T-helper 9 cell (primary cell): ENCODE data around the gene CACNA1C.

Experiments
- DNase-seq: peaks from one replicate; pipeline ENCODE4 v3.0.0-alpha.2; 2020

Gene CACNA1C

GRCh38 chr12:2378835-2379330, 326.1 kb downstream of the CACNA1C start:
- no peak for DNase-seq

GRCh38 chr12:2380946-2381345, 328.2 kb downstream of the CACNA1C start:
- no peak for DNase-seq

- no peak for DNase-seq
Measured at GRCh38 chr12:2382370-2383155, 329.8 kb downstream of the CACNA1C start.

GRCh38 chr12:2383325-2384028, 330.7 kb downstream of the CACNA1C start:
- no peak for DNase-seq

GRCh38 chr12:2384029-2384386, 331.2 kb downstream of the CACNA1C start:
- no peak for DNase-seq

GRCh38 chr12:2384533-2385351, 332.0 kb downstream of the CACNA1C start:
- DNase-seq, result no peak

GRCh38 chr12:2385529-2385928, 332.7 kb downstream of the CACNA1C start:
- no peak for DNase-seq

- no peak for DNase-seq
Measured at GRCh38 chr12:2386566-2386965, 333.8 kb downstream of the CACNA1C start.

- no peak for DNase-seq
Measured at GRCh38 chr12:2387103-2387834, 334.5 kb downstream of the CACNA1C start.

GRCh38 chr12:2389079-2389790, 336.4 kb downstream of the CACNA1C start:
- no peak for DNase-seq

- no peak for DNase-seq
Measured at GRCh38 chr12:2390133-2390532, 337.3 kb downstream of the CACNA1C start.

GRCh38 chr12:2390850-2391390, 338.1 kb downstream of the CACNA1C start:
- DNase-seq, result no peak

GRCh38 chr12:2391740-2392331, 339.0 kb downstream of the CACNA1C start:
- no peak for DNase-seq

GRCh38 chr12:2393016-2393415, 340.2 kb downstream of the CACNA1C start:
- no peak for DNase-seq

- DNase-seq, result no peak
Measured at GRCh38 chr12:2393996-2394395, 341.2 kb downstream of the CACNA1C start.

GRCh38 chr12:2395354-2395977, 342.7 kb downstream of the CACNA1C start:
- DNase-seq, result peak; percentile 13

- no peak for DNase-seq
Measured at GRCh38 chr12:2396448-2396871, 343.7 kb downstream of the CACNA1C start.

- DNase-seq, result no peak
Measured at GRCh38 chr12:2397356-2398045, 344.7 kb downstream of the CACNA1C start.

GRCh38 chr12:2401040-2401439, 348.3 kb downstream of the CACNA1C start:
- no peak for DNase-seq

GRCh38 chr12:2402073-2402579, 349.3 kb downstream of the CACNA1C start:
- no peak for DNase-seq
